Renal cortex interstitium (tissue), 11 donors: ENCODE measurements around the gene PRKAG2. TPM values are rescaled to one million over a fixed set of nuclear protein-coding genes. Genes with fewer than 3 reads are reported as not detected.

Experiments
- DNase-seq, 11 donors: peaks; one replicate each; pipeline ENCODE4 v3.0.0-alpha.2; 2013; ENCODE audit warnings: low read depth in 9 of 11, low spot score in 4 of 11; ENCODE audit errors: extremely low read depth in 1 of 11
- polyA plus RNA-seq, 3 donors: library from polyadenylated mRNA; unstranded; fragments of 120-200 nt; gene quantifications; one replicate each; pipeline ENCODE4 v1.2.1, GENCODE V29; 2013; ENCODE audit not compliant: insufficient read length in 3 of 3

Gene PRKAG2
- polyA plus RNA-seq, 3 donors, result 25.8 to 59.8 (median 37.8) TPM

DNA sequence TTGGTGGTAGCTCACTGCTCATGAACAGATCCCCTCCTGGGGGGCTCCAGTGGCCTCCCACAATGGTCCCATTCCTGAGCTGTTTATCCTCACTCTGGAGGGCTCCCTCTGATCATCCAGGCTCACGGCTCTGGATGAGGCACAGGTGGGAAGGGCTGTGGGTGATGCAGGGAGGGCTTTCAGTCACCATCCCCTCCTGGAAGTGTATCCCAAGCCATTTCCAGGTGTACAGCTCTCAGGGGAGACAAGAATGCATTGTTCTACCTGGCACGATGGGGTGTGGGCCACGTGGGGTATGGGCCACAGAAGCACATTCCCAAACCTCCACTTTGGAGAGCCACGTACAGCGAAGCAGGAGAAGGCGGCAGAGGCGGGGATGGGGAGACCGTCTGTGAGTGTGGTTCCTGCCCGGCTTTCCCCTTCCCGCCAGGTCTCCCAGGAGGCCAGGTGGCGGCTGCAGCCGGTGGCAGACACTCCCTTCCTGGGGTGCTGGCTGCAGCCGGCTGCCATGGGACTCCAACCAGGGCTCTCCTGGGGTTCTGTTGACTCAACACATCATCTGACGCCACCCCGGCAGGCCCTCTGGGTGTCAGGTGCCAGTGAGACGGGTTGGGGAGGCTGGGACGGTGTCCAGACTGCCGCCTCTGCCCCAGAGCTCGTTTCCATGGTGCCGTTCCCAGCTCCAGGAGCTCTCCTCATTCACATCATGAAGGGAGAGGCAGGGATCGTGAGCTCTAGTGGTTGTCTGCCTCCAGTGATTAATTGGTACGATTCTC is 187.5 kb downstream of the PRKAG2 start:
- DNase-seq, result no peak

DNA sequence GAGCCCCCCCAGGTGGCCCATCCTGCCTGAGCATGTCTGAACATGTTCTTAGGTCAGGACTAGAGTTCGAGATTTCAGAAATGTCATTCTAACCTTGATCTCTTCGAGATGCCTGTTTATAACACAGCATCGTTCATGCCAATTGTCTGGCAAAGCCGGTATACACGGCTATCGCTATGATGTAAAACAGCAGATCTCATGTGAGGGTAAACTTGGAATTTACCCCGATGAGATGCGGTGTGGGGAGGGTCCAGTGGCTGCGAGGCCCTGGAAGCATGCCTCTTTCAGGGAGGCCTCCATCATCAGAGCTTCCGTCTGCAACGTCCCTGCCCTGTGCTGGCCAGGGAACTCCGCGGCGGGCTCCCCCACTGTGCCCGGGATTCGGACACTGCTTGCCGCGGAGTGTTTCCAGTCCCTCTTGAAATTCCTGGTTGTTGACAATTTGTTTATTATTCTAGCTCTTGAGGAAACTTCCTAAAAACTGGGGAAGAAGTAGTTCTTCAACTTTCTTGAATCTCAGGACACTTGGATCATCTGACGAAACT is 188.6 kb downstream of the PRKAG2 start:
- DNase-seq, result no peak

- DNase-seq, result peak in 3 of 11 donors; percentile 38 to 61 (median 61)
These were observed 189.2 kb downstream of the PRKAG2 start for GRCh38 chr7:151687523-151688235.

GRCh38 chr7:151686826-151687225 is 190.1 kb downstream of the PRKAG2 start:
- no peak for DNase-seq

- DNase-seq, result no peak
These were observed 190.7 kb downstream of the PRKAG2 start for GRCh38 chr7:151686016-151686766.

GRCh38 chr7:151684408-151685175 is 192.3 kb downstream of the PRKAG2 start:
- no peak for DNase-seq

DNA sequence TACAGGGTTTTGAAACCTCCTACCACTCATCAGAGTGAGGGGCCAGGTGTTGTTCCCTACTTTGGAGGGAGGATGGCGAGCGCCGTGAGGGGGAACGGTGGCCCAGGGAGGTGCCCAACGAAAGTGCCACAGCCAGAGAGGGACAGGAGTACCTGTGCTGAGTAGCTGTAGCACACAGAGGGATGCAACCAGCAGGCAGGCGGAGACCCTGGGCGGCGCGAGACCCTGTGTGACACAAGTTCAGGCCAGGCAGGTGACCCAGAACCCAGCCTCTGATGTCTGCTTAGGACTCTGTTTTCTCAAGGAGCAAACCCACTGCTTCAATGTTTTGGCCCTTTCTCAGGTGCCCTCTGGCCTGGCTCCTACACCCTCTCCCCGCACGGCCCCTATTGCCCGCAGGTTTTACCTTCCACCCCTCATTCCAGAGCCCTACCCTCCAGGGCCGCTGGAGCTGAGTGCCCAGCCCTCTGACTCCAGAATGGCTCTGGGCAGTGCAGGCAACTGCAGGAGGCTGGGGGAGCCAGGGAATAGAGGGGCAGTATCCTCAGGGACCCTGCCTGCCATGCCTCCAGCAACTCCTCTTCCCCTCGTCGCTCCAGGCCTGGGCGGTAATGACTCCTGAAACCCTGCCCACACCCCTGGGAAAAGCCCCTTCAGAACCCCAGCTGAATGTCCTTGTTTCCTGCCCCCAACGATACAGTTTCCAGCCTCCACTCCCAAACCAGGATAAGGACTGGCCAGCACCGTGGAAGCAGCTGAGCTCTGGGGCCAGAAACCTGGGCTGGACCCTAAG is 193.1 kb downstream of the PRKAG2 start:
- DNase-seq, result no peak

GRCh38 chr7:151682831-151683614 is 193.9 kb downstream of the PRKAG2 start:
- DNase-seq, result no peak

- DNase-seq, result no peak
These were observed 195.2 kb downstream of the PRKAG2 start for GRCh38 chr7:151681726-151682125.

DNA sequence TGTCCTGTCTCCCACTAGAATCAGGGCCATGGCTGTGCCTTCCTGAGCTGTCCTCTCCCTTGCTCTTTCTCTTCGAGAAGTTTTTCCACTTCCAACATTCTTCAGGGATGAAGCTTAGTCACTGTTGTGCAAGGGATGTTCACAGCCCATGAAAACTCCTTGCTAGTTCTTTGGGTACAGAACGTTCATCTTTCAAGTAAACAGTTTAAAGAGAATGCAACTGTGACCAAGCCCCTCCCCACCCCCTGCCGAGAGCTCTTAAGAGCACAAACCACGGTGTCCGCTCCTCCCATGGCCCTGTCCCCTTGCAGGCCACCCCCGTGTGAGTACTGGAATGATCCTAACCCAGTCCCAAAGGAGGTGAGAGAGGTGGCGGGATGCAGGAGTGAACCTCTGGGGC is 196.1 kb downstream of the PRKAG2 start:
- DNase-seq, result no peak

DNA sequence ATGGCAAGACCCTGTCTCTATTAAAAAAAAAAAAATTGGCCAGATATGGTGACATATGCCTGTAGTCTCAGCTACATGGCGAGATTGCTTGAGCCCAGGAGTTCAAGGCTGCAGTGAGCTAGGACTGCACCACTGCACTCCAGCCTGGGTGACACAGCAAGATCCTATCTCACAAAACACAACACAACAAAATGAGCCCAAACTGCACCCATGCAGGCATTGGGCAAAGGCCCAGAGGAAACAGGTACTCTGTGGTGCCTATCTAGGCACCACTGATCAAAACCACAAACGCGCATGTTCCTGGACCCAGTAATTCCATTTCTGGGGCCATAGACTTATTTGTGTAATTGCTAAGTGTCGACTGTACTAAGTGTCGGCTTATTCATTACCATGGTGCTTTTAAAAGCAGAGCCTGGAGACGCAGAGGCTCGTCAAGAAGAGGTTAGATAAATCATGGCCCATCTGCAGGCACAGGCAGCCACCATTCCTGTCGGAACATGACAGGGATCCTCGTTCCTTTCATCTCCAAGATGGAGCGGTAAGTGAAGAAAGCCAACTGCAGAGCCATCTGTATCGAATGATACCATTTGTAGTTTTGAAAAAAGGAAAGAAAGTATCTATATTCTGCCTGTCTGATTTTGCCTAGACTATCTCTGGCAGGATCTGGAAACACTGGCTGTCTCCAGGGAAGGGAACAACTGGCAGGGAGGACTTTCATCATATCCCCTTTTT is 196.9 kb downstream of the PRKAG2 start:
- no peak for DNase-seq

GRCh38 chr7:151679071-151679708 is 197.7 kb downstream of the PRKAG2 start:
- no peak for DNase-seq

- no peak for DNase-seq
These were observed 198.7 kb downstream of the PRKAG2 start for GRCh38 chr7:151678227-151678604.

DNA sequence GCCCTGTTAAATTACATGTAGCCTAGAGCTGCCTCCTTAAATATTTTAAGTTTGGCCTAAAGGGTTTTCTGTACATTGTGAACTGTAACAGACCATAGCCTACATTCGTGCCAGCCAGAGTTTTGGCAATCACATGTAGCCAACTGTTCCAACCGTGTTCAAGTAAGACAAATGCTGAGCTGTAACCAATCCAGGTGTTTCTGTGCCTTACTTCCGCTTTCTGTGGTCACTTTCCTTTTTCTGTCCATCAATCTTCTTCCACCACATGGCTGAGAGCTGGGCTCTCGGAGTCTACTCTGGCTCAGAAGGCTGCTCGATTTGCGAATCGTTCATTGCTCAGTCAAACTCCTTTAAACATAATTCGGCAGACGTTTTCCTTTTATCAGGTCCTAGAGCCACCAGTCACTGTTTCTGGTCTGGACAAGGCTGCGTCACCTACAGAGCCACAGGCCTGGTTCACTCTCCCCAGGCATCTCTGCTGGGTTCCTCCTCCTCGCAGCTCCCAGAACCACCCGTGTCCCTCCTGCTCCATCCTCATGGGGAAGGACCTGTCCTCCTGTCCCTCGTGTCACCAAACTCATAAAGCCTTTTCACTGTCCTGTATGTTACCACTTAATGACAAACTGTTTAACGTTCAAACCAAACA is 199.2 kb downstream of the PRKAG2 start:
- DNase-seq, result no peak

DNA sequence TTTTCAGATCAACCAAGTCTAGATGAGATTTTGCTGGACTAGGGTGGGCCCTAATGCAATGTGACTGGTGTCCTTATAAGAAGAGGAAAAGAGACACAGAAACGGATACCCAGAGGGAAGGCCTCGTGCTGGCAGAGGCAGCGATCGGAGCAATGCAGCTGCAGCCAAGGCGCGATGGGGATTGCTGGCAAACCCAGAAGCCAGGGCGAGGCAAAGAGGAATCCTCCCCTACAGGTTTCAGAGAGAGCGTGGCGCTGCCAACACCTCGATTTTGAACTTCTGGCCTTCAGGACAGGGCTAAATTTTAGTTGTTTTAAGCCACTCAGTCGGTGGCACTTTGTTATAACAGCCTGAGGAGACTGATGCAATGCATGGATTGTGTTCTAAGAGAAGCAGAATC is 200.2 kb downstream of the PRKAG2 start:
- no peak for DNase-seq
